IMR-90 (cell line): ENCODE measurements around the gene ABCC4.

Experiments used
- BHLHE40 ChIP-seq: fragments of 150-350 bp; IDR thresholded peaks from 2 replicates; pipeline ENCODE4 v1.6.1; 2016; ENCODE audit warnings: mild to moderate bottlenecking, low read depth, low read length
- CTCF ChIP-seq: conservative IDR thresholded peaks from 2 replicates; pipeline ENCODE4 v1.5.1; 2012; ENCODE audit warnings: mild to moderate bottlenecking, low read depth, low read length, improper control_type of control experiment
- POLR2A ChIP-seq: IDR thresholded peaks from 2 replicates; pipeline ENCODE4 v1.6.1; 2012; ENCODE audit warnings: mild to moderate bottlenecking, low read depth, low read length
- USF2 ChIP-seq: fragments of 150-350 bp; IDR thresholded peaks from 2 replicates; pipeline ENCODE4 v1.6.1; 2017; ENCODE audit warnings: mild to moderate bottlenecking, antibody characterized with exemption, low read length, low read depth

- TF ChIP-seq CTCF = no peak
- TF ChIP-seq POLR2A = no peak
- no peak for TF ChIP-seq USF2
- no peak for TF ChIP-seq BHLHE40
These were observed 120.6 kb downstream of the ABCC4 start for GRCh38 chr13:95180513-95181245.
